ENCODE measurements around the gene PACRG. TPM values are rescaled to one million over a fixed set of nuclear protein-coding genes. Genes with fewer than 3 reads are reported as not detected.

PACRG gene
- total RNA-seq, 1 experiment from 2014 or later = not detected

- H3K36me3 ChIP-seq = no peaks in the 10 kb centered on the region
- no peaks in the 10 kb centered on the region for H3K9me3 ChIP-seq
- H3K27me3 ChIP-seq = no peaks in the 10 kb centered on the region
- DNase-seq = no peak
- H3K4me3 ChIP-seq = no peak overlapping the region
Measured at GRCh38 chr6:163038317-163038716, 310.5 kb downstream of the PACRG start.

GRCh38 chr6:163048345-163048744 is 320.6 kb downstream of the PACRG start:
- Histone ChIP-seq H3K27me3 (no peaks in the 10 kb centered on the region), H3K4me3 (no peak overlapping the region), H3K9me3 (no peaks in the 10 kb centered on the region), H3K36me3 (no peaks in the 10 kb centered on the region)
- DNase-seq = no peak

- Histone ChIP-seq H3K27me3 (no peaks in the 10 kb centered on the region), H3K4me3 (no peak overlapping the region), H3K9me3 (no peaks in the 10 kb centered on the region), H3K36me3 (no peaks in the 10 kb centered on the region)
- DNase-seq = no peak
Measured at GRCh38 chr6:163053667-163054344, 326.0 kb downstream of the PACRG start.

- Histone ChIP-seq H3K9me3 (no peaks in the 10 kb centered on the region), H3K36me3 (no peaks in the 10 kb centered on the region), H3K27me3 (no peaks in the 10 kb centered on the region), H3K4me3 (no peak overlapping the region)
- DNase-seq = no peak
Measured at GRCh38 chr6:163054641-163055040, 326.9 kb downstream of the PACRG start.

GRCh38 chr6:163057260-163057659 is 329.5 kb downstream of the PACRG start:
- Histone ChIP-seq H3K9me3 (no peaks in the 10 kb centered on the region), H3K27me3 (no peaks in the 10 kb centered on the region), H3K4me3 (no peak overlapping the region), H3K36me3 (no peaks in the 10 kb centered on the region)
- no peak for DNase-seq

GRCh38 chr6:163062790-163063189 is 335.0 kb downstream of the PACRG start:
- H3K9me3 ChIP-seq = no peaks in the 10 kb centered on the region

GRCh38 chr6:163063561-163063960 is 335.8 kb downstream of the PACRG start:
- DNase-seq = no peak
- Histone ChIP-seq H3K9me3 (no peaks in the 10 kb centered on the region), H3K4me3 (no peak overlapping the region), H3K27me3 (no peaks in the 10 kb centered on the region), H3K36me3 (no peaks in the 10 kb centered on the region)

More at GRCh38 chr6:163062790-163063189, 335.0 kb downstream of the PACRG start:
- DNase-seq = no peak
- no peaks in the 10 kb centered on the region for H3K27me3 ChIP-seq
- no peak overlapping the region for H3K4me3 ChIP-seq
- H3K36me3 ChIP-seq = no peaks in the 10 kb centered on the region

- no peak overlapping the region for H3K4me3 ChIP-seq
- no peaks in the 10 kb centered on the region for H3K9me3 ChIP-seq
- H3K27me3 ChIP-seq = no peaks in the 10 kb centered on the region
- no peak for DNase-seq
- no peaks in the 10 kb centered on the region for H3K36me3 ChIP-seq
Measured at GRCh38 chr6:163064397-163064796, 336.6 kb downstream of the PACRG start.

GRCh38 chr6:163066200-163066599 is 338.4 kb downstream of the PACRG start:
- no peaks in the 10 kb centered on the region for H3K27me3 ChIP-seq
- no peak overlapping the region for H3K4me3 ChIP-seq
- no peaks in the 10 kb centered on the region for H3K36me3 ChIP-seq
- H3K9me3 ChIP-seq = no peaks in the 10 kb centered on the region
- DNase-seq = no peak

- DNase-seq = no peak
- H3K36me3 ChIP-seq = no peaks in the 10 kb centered on the region
- no peaks in the 10 kb centered on the region for H3K9me3 ChIP-seq
- no peak overlapping the region for H3K4me3 ChIP-seq
- no peaks in the 10 kb centered on the region for H3K27me3 ChIP-seq
Measured at GRCh38 chr6:163077134-163077533, 349.4 kb downstream of the PACRG start.

- Histone ChIP-seq H3K4me3 (no peak overlapping the region), H3K36me3 (no peaks in the 10 kb centered on the region), H3K27me3 (no peaks in the 10 kb centered on the region)
Measured at GRCh38 chr6:163078712-163079111, 350.9 kb downstream of the PACRG start.

GRCh38 chr6:163080228-163080627 is 352.5 kb downstream of the PACRG start:
- Histone ChIP-seq H3K27me3 (no peaks in the 10 kb centered on the region), H3K9me3 (no peaks in the 10 kb centered on the region), H3K4me3 (no peak overlapping the region), H3K36me3 (no peaks in the 10 kb centered on the region)
- no peak for DNase-seq

More at GRCh38 chr6:163078712-163079111, 350.9 kb downstream of the PACRG start:
- H3K9me3 ChIP-seq = no peaks in the 10 kb centered on the region
- no peak for DNase-seq

- Histone ChIP-seq H3K36me3 (no peaks in the 10 kb centered on the region), H3K27me3 (no peaks in the 10 kb centered on the region), H3K9me3 (no peaks in the 10 kb centered on the region), H3K4me3 (no peak overlapping the region)
- no peak for DNase-seq
Measured at GRCh38 chr6:163083141-163083540, 355.4 kb downstream of the PACRG start.

GRCh38 chr6:163085426-163085825 is 357.7 kb downstream of the PACRG start:
- H3K9me3 ChIP-seq = no peaks in the 10 kb centered on the region
- no peaks in the 10 kb centered on the region for H3K27me3 ChIP-seq
- H3K4me3 ChIP-seq = no peak overlapping the region
- H3K36me3 ChIP-seq = no peaks in the 10 kb centered on the region
- no peak for DNase-seq

- H3K36me3 ChIP-seq = no peaks in the 10 kb centered on the region
- no peaks in the 10 kb centered on the region for H3K9me3 ChIP-seq
- no peak overlapping the region for H3K4me3 ChIP-seq
- no peaks in the 10 kb centered on the region for H3K27me3 ChIP-seq
- no peak for DNase-seq
Measured at GRCh38 chr6:163085861-163086623, 358.3 kb downstream of the PACRG start.

GRCh38 chr6:163086624-163086920 is 358.8 kb downstream of the PACRG start:
- Histone ChIP-seq H3K9me3 (no peaks in the 10 kb centered on the region), H3K27me3 (no peaks in the 10 kb centered on the region), H3K36me3 (no peaks in the 10 kb centered on the region), H3K4me3 (no peak overlapping the region)
- no peak for DNase-seq

GRCh38 chr6:163087981-163088380 is 360.2 kb downstream of the PACRG start:
- H3K36me3 ChIP-seq = no peaks in the 10 kb centered on the region
- no peaks in the 10 kb centered on the region for H3K27me3 ChIP-seq
- H3K9me3 ChIP-seq = no peaks in the 10 kb centered on the region
- H3K4me3 ChIP-seq = no peak overlapping the region
- DNase-seq = no peak

- Histone ChIP-seq H3K9me3 (no peaks in the 10 kb centered on the region), H3K27me3 (no peaks in the 10 kb centered on the region), H3K36me3 (no peaks in the 10 kb centered on the region), H3K4me3 (no peak overlapping the region)
- DNase-seq = no peak
Measured at GRCh38 chr6:163092876-163093275, 365.1 kb downstream of the PACRG start.
